NCI-H82 treated with DMSO at 0.1 percent for 48 hours (cell line): ENCODE measurements around the gene TMEM130.
"Not testable (repeated sequence)": the region's sequence is repeated elsewhere in the genome, so short reads cannot be mapped to it uniquely, and the experiment has no call there.

Source experiments
- DNase-seq: peaks from one replicate; lab custom pipeline; 2025; ENCODE audit not compliant: unreplicated experiment; lab: John Stamatoyannopoulos, UW

The TMEM130 gene

GRCh38 chr7:98877692-98878364 lies 8.0 kb upstream of the TMEM130 start:
- no peak for DNase-seq

DNA sequence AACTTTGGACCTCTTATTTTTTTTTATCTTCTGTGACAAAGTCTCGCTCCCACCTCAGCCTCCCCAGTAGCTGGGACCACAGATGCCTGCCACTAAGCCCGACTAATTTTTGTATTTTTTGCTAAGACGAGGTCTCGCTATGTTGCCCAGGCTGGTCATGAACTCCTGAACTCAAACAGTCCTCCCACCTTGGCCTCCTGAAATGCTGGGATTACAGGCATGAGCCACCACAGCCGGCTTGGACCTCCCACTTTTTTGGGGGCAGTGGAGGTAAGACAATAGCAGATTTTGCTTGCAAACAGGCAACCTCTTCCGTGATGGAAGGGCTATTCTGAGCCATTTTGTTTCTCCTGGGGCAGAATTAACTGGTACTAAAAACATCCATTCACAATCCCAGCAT lies 7.3 kb upstream of the TMEM130 start:
- no peak for DNase-seq

DNA sequence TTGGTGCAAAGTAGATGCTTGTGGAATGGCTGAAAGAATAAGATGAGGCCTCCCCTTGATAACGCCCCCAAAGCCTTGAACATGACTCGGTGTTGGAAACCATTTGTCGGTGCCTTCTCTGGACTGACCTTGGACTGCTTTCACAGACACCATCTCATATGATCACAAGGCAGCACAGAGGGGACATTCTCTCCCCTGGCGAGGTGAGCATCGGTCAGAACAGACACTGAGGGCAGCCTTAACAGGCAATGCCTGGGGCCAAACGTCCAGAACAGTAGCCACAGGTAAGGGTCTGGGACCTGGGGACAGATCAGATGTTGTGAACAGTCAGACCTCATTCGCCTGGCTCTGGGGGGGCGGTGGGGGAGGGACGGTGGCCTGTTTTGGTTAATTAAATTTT lies 5.7 kb upstream of the TMEM130 start:
- DNase-seq = no peak

DNA sequence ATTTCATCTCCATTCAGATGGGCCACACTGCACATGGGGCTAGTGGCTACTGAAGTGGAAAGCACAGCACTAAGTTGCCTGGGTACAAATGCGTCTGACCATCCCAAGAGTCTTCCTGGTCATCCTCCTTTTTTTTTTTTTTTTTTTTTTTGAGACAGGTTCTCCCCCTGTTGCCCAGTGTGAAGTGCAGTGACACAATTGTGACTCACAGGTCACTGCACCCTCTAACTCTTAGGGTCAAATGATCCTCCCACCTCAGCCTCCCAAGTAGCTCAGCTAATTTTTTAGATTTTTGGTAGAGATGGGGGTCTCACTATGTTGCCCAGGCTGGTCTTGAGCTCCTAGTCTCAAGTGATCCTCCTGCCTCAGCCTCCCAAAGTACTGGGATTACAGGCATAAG lies 5.1 kb upstream of the TMEM130 start:
- no peak for DNase-seq

- DNase-seq = not testable (repeated sequence)
Observed at GRCh38 chr7:98873610-98874009, 3.8 kb upstream of the TMEM130 start.

DNA sequence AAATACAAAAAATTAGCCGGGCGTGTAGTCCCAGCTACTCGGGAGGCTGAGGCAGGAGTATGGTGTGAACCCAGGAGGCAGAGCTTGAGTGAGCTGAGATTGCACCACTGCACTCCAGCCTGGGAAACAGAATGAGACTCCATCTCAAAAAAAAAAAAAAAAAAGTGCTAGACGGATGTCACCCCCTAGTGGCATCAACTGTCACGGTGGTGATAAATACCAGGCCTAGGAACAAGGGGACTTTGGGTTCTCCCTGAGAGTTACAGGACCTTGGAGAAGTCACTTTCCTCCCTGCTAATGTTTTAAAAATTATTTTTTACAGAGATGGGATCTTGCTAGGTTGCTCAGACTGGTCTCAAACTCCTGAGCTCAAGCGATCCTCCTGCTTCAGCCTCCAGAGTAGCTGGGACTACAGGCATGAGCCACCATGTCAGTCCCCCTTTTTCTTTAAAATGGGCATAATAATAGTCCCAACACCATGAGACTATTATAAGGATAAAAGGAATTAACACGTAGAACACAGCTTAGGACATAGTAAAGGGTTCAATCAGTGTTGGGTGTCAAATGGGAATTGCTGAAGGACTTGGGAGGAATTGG lies 2.6 kb upstream of the TMEM130 start:
- no peak for DNase-seq

- DNase-seq = no peak
Observed at GRCh38 chr7:98870807-98871491, 1.1 kb upstream of the TMEM130 start.

DNA sequence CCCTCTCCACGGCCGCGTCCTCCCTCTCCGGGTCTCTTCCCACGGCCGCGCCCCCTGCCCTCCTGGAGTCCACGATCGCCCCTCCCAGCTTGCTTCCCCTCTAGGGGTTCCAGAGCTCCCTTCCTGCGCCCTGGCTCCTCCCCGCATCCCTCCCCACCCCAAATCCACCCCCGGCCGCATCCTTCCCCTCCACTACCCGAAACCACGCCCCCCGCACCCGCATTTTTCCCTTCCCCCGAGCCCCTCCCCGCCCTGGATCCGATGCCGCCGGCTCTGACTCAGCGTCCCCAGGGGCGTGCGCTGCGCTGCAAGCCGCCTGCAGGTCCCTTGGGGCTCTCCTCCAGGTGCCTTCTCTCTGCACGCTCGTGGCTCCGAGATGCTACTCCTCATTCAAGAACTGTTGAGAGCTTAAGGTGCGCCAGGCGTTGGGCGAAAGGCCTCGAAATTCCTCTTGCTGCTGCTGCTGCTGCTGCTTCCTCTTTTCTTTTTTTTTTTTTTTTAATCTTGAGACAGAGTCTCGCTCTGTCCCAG lies 372 bp upstream of the TMEM130 start:
- DNase-seq = no peak

DNA sequence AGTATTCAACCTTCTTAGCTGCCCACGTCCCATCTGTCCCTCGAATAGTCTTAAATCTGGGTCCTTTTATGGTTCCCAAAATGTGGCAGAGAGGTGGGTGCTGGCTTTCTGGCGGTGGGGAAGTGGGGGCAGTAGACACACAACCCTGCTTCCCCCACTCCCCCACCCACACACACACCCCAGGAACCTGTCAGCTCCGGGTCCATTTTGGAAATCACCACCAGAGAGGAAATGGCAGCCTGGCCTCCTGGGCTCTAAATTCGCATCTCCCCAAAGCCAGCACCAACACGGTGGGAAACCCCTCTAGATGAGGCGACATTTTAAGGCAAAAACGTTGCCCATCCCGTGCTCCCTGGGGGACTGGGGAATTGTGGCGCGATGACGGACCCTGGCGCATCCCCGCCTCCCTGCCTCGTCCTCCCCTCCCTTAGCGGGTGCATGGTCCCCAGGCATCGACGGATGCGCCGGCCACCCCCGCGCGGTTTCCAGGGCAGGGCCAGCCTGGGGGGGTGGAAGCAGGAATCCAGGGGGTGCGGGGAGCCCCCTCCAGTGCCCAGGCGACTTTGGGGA lies 702 bp downstream of the TMEM130 start:
- DNase-seq = no peak

- no peak for DNase-seq
Observed at GRCh38 chr7:98868450-98868849, 1.4 kb downstream of the TMEM130 start.

GRCh38 chr7:98866765-98867164 lies 3.0 kb downstream of the TMEM130 start:
- no peak for DNase-seq

- DNase-seq = no peak
Observed at GRCh38 chr7:98866351-98866750, 3.5 kb downstream of the TMEM130 start.

- DNase-seq = no peak
Observed at GRCh38 chr7:98864731-98865453, 4.9 kb downstream of the TMEM130 start.

DNA sequence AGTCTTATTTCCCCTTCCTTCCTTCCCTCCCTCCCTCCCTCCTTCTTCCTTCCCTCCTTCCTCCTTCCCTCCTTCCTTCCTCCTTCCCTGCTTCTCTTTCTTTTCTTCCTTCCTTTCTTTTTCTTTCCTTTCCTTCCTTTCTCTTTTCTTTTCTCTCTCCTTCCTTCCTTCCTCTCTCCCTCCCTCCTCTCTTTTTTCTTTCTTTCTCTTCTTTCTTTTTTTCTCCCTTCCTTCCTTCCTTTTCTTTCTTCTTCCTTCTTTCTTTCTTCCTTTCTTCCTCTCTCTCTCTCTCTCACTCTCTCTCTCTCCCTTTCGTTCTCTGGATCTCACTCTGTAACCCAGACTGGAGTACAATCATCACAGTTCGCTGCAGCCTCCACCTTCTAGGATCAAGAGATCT lies 6.2 kb downstream of the TMEM130 start:
- DNase-seq = no peak

DNA sequence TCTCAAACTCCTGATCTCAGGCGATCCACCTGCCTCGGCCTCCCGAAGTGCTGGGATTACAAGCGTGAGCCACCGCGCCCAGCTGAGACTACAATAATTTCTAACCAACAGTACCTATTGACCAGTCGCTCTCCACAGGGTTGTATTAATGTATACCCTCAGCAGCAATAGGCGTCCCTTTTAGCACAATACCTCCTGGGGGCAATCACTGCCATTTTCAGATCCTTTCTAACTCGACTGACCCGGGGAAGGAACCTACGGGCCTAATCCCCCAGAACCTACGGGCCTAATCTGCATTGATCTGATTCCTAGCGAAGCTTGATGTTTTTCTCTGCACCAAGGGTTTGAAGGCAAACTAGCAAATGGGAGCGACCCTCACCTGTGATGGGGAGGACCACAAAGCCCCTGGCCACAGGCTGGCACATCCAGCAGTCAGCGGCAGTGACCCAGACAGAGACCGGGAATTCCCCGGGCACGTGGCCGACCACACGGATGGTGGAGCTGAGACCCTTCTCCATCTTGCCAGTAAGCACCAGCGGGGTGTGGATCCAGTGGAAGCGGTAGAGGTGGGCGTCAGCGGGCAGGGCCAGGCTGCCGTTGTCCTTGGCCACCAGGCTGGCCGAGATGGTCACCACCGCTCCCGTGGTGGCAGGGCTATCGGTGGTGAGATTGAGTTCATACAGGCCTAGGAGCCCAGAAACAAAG lies 6.9 kb downstream of the TMEM130 start:
- no peak for DNase-seq

DNA sequence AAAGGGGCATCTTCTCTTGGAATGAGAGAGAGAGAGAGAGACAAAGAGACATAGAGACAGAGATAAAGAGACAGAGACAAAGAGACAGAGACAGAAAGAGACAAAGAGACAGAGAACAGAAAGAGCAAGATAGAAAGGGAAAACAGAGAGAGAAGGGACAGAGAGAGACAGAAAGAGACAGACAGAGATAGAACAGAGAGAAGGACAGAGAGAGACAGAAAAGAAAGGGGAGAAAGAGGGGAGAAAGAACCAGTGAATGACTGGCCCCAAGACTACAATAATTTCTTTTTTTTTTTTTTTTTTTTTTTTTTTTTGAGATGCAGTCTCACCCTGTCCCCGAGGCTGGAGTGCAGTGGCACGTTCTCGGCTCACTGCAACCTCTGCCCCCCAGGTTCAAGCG lies 7.6 kb downstream of the TMEM130 start:
- DNase-seq = no peak

GRCh38 chr7:98860071-98860470 lies 9.7 kb downstream of the TMEM130 start:
- no peak for DNase-seq

DNA sequence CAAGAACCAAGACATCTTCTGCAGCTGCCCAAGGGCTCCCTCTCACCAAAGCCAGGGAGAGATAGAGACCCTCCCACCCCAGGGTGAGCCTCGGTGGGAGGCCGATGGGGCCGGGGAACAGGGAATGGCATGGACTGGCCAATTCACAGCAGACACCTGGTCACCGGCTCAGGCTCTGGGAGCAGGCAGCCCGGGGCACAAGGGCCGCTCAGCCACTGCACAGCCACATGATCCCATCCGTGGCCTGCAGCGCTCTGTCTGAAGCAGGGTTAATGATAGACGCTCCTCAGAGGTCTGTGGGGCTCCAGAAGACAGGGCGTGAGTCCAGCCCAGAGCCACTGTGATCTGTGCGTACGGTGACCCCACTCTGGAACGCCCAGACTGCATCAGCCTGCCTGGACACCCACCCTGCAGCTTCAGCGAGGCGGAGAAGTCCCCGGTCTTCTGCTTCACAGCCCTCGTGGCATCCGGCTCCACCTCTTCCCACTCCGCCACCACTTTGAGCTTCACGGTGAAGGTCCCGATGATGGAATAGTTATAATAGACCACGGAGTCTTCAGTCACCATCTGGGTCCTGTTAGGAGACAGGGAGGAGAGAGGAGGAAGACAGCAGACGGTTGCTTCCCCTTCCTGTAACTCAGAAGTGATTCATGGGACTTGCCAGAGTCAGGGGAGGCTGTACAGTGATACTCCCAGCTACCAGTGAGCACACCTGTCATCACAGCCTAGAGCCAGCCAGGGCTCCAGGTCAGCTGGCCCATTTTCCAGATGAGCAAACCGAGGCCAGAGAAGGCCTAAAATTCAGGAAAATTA lies 14.0 kb downstream of the TMEM130 start:
- no peak for DNase-seq

DNA sequence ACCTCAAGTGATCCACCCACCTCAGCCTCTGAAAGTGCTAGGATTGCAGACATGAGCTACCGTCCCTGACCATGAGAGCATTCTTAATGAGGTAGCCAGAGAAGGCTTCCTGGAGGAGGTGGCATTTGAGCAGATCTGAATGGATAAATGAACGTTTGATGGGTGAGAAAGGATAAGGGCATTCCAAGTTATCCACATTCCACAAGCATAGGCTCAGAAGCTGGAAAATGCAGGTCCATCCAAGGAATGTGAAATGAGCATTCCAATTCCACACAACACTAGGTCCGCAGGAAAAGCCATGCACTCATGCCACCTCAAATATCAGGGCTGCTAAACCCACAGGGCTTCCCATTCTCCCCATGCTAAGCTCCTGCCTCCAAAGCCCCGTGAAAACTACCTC lies 17.0 kb downstream of the TMEM130 start:
- DNase-seq = no peak

GRCh38 chr7:98848918-98849317 lies 20.9 kb downstream of the TMEM130 start:
- no peak for DNase-seq
